Tibial nerve (tissue), 4 donors: ENCODE results near the gene RGS6.

Experiments used
- EP300 ChIP-seq, 2 donors: sonication (generic); formaldehyde crosslinking; IDR thresholded peaks; one replicate each; pipeline ENCODE4 v1.6.1; 2017; ENCODE audit warnings: antibody characterized with exemption in 2 of 2, mild to moderate bottlenecking in 1 of 2
- POLR2A ChIP-seq, 2 donors: fragments of 450-650 bp; IDR thresholded peaks; one replicate each; pipeline ENCODE4 v1.6.1; 2017; ENCODE audit warnings: antibody characterized with exemption in 2 of 2, mild to moderate bottlenecking in 2 of 2, moderate library complexity in 2 of 2
- TF ChIP-seq, protein P1 (sequence below), 5 experiments: fragments of 200-600 bp in 3 of 5; fragments of 450-650 bp in 2 of 5; sonication (generic) in 3 of 5; IDR thresholded peaks; one replicate each; pipeline ENCODE4 v1.5.1; 2016 to 2019; ENCODE audit warnings: antibody characterized with exemption in 5 of 5, mild to moderate bottlenecking in 3 of 5, moderate library complexity in 2 of 5

DNA sequence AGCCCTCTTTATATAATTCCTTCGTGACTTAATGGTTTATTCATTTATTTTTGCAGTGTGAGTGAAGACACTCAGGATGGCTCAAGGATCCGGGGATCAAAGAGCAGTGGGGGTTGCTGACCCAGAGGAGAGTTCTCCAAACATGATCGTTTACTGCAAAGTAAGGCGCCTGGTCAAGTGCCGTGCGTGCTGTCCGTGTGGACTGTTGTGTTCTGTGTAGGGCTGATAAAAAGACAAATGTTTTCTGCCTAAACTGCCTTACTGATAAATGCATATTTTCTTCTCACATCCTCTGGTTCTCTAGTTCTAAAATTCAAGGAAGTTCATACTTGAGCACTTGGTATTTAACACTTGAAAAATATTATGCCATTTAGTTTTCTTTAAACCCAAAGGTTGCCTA is 32.5 kb downstream of the RGS6 start:
- TF ChIP-seq, protein P1, sequence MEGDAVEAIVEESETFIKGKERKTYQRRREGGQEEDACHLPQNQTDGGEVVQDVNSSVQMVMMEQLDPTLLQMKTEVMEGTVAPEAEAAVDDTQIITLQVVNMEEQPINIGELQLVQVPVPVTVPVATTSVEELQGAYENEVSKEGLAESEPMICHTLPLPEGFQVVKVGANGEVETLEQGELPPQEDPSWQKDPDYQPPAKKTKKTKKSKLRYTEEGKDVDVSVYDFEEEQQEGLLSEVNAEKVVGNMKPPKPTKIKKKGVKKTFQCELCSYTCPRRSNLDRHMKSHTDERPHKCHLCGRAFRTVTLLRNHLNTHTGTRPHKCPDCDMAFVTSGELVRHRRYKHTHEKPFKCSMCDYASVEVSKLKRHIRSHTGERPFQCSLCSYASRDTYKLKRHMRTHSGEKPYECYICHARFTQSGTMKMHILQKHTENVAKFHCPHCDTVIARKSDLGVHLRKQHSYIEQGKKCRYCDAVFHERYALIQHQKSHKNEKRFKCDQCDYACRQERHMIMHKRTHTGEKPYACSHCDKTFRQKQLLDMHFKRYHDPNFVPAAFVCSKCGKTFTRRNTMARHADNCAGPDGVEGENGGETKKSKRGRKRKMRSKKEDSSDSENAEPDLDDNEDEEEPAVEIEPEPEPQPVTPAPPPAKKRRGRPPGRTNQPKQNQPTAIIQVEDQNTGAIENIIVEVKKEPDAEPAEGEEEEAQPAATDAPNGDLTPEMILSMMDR (IDR thresholded peaks at IDR 0.05) = no peak
- TF ChIP-seq POLR2A (IDR thresholded peaks at IDR 0.05) = no peak
- TF ChIP-seq EP300 (IDR thresholded peaks at IDR 0.05) = no peak
